Activated CD4-positive, alpha-beta memory T cell treated with anti-CD3 and anti-CD28 coated beads, Interleukin-2, amount 10 ng/mL, durations not matched to agents 7 days and 5 days (primary cell): ENCODE measurements around the gene OR5T1. TPM values are rescaled to one million over a fixed set of nuclear protein-coding genes. Genes with fewer than 3 reads are reported as not detected.

Experiments used
- CTCF ChIA-PET: fragments of 350-600 bp; sonication (Branson Sonifier 250); formaldehyde crosslinking; loops from one replicate; lab custom pipeline; 2021; ENCODE audit warnings: antibody characterized with exemption, inconsistent platforms; lab: Charles Lee
- POLR2A ChIA-PET: fragments of 350-600 bp; sonication (Branson Sonifier 250); formaldehyde crosslinking; loops from one replicate; lab custom pipeline; 2021; ENCODE audit warnings: antibody characterized with exemption; lab: Charles Lee
- DNase-seq: peaks from one replicate; pipeline ENCODE4 v3.0.0-alpha.2; 2020
- H3K27ac Mint-ChIP-seq: one replicate; pipeline ENCODE4 v1.8.0; 2021; ENCODE audit warnings: mild to moderate bottlenecking, mixed read lengths
- H3K27me3 Mint-ChIP-seq: one replicate; pipeline ENCODE4 v1.8.0; 2021; ENCODE audit warnings: mixed read lengths
- H3K36me3 Mint-ChIP-seq: one replicate; pipeline ENCODE4 v1.8.0; 2021; ENCODE audit warnings: low read depth, mixed read lengths
- H3K4me1 Mint-ChIP-seq: one replicate; pipeline ENCODE4 v1.8.0; 2021; ENCODE audit warnings: mixed read lengths
- H3K4me3 Mint-ChIP-seq: one replicate; pipeline ENCODE4 v1.8.0; 2021; ENCODE audit warnings: mild to moderate bottlenecking, mixed read lengths
- H3K9me3 Mint-ChIP-seq: one replicate; pipeline ENCODE4 v1.8.0; 2021; ENCODE audit warnings: mixed read lengths
- total RNA-seq, 2 experiments: library from RNA; stranded (reverse); gene quantifications; one replicate each; pipeline ENCODE4 v1.2.3, GENCODE V29; 2021

Gene OR5T1
- not detected for total RNA-seq

GRCh38 chr11:56273854-56274253 lies at the start of gene OR5T1:
OR5T1 (plus strand) TSS chr11:56274154; CDS start chr11:56275639, 1,485 bp downstream.
- Mint-ChIP-seq H3K4me1 (no peaks in the 10 kb centered on the region), H3K27ac (no peak within 1 kb of the TSS), H3K36me3 (no peaks in the 10 kb centered on the region), H3K4me3 (no peak within 1 kb of the TSS), H3K27me3 (no peaks in the 10 kb centered on the region), H3K9me3 (peaks cover 2% of the 10 kb centered on the region)
- ChIA-PET CTCF (no interaction called here), POLR2A (no interaction called here)
- DNase-seq = no peak

DNA sequence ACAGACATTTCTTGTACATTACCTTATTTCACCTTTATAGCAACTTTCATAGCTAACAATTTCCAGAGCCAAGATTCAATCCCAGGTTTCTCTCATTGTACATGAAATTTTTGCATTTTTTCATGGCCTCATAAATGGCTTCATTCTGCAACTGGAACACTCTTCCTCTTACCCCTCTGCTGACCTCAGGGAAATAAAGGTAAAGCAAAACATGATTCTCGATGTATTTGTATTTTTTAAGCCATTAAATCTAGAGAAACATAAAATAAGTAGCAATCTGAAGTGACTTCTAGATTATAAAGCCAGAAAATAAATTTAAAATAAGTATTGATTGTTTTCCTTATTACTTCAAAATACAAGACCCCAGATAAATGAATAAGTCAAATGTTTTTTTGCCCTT lies 39.8 kb upstream of the OR5T1 start, which contains the start of gene OR5T2:
OR5T2 (minus strand) TSS at position 101 of the 400 bp plus-strand sequence. CDS start 1,193 bp downstream, outside the sequence.
- Mint-ChIP-seq H3K27me3 (no peaks in the 10 kb centered on the region), H3K4me3 (no peak within 1 kb of the TSS)
- POLR2A ChIA-PET = no interaction called here

GRCh38 chr11:56251954-56252353 lies 22.0 kb upstream of the OR5T1 start, which contains the start of gene OR5T3:
OR5T3 (plus strand) TSS chr11:56252254; CDS start chr11:56252254, 0 bp downstream.
- peaks cover 5% of the 10 kb centered on the region for H3K9me3 Mint-ChIP-seq
- no peak for DNase-seq
- H3K4me3 Mint-ChIP-seq = no peak within 1 kb of the TSS
- H3K27me3 Mint-ChIP-seq = no peaks in the 10 kb centered on the region
- ChIA-PET POLR2A (no interaction called here), CTCF (no interaction called here)
- H3K36me3 Mint-ChIP-seq = no peaks in the 10 kb centered on the region
- no peak within 1 kb of the TSS for H3K27ac Mint-ChIP-seq
- no peaks in the 10 kb centered on the region for H3K4me1 Mint-ChIP-seq

More for the DNA sequence above, 39.8 kb upstream of the OR5T1 start, which contains the start of gene OR5T2:
- Mint-ChIP-seq H3K36me3 (no peaks in the 10 kb centered on the region), H3K27ac (no peak within 1 kb of the TSS), H3K9me3 (peaks cover 12% of the 10 kb centered on the region), H3K4me1 (no peaks in the 10 kb centered on the region)
- CTCF ChIA-PET = no interaction called here
- DNase-seq = no peak

- Mint-ChIP-seq H3K4me3 (no peak overlapping the region), H3K4me1 (no peaks in the 10 kb centered on the region), H3K36me3 (no peaks in the 10 kb centered on the region), H3K9me3 (peaks cover 13% of the 10 kb centered on the region), H3K27ac (no peak overlapping the region), H3K27me3 (no peaks in the 10 kb centered on the region)
- ChIA-PET POLR2A (no interaction called here), CTCF (interaction anchor here (0.7 kb wide), 1 partner anchor 142 kb away, joined by 3 read pairs; no protein-coding TSS in a partner anchor)
- DNase-seq = no peak
Measured at GRCh38 chr11:56271092-56271491, 2.9 kb upstream of the OR5T1 start.

DNA sequence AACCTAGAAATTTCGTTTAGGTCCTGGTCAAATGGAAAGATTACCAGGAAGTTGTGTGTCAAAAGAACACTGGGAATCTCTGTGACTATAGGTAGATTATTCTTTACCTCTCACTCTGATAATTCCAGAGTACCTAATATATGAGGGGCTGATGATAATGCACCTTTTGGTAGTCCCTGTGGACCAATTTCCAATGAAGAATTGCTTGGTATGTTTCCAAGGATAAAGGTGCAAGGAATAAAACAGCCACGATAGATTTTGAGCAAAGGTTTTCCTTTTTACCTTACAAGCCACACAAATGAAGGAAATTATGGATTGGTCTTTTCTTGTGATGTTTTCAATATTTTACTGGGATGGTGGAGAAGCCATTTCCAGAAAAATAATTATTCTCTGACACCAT lies 18.2 kb downstream of the OR5T1 start, which contains the start of gene OR8H1:
OR8H1 (minus strand) TSS at position 101 of the 400 bp plus-strand sequence. CDS start 1,192 bp downstream, outside the sequence.
- Mint-ChIP-seq H3K4me1 (no peaks in the 10 kb centered on the region), H3K36me3 (no peaks in the 10 kb centered on the region), H3K27ac (no peak within 1 kb of the TSS), H3K9me3 (peaks cover 16% of the 10 kb centered on the region), H3K4me3 (no peak within 1 kb of the TSS), H3K27me3 (no peaks in the 10 kb centered on the region)
- DNase-seq = no peak
- ChIA-PET POLR2A (no interaction called here), CTCF (no interaction called here)

- H3K27me3 Mint-ChIP-seq = no peaks in the 10 kb centered on the region
- no peaks in the 10 kb centered on the region for H3K4me1 Mint-ChIP-seq
- peaks cover 9% of the 10 kb centered on the region for H3K9me3 Mint-ChIP-seq
- H3K4me3 Mint-ChIP-seq = no peak overlapping the region
- POLR2A ChIA-PET = no interaction called here
- H3K27ac Mint-ChIP-seq = no peak overlapping the region
- CTCF ChIA-PET = no interaction called here
- H3K36me3 Mint-ChIP-seq = no peaks in the 10 kb centered on the region
- no peak for DNase-seq
Measured at GRCh38 chr11:56296898-56297297, 22.9 kb downstream of the OR5T1 start.

DNA sequence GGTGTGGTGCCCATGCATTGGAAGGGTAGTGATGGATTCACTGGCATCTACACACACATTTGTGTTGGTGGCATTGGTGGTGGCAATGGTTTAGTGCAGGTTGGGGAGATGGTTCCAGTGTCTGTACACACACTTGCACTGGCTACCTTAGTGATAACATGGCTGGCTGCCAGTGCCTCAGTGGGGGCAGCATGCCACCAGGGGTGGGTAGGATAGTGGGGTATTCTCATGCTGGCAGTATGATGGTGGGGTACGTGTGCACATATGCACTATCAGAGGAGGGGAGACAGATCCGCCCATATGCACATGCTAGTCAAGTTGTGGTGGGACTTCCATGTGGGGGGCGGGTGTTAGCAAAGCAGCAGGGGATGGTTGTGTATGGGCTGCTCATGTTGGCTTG lies 33.9 kb downstream of the OR5T1 start:
- Mint-ChIP-seq H3K27me3 (no peaks in the 10 kb centered on the region), H3K9me3 (peaks cover 39% of the 10 kb centered on the region), H3K36me3 (no peaks in the 10 kb centered on the region), H3K4me1 (no peaks in the 10 kb centered on the region), H3K27ac (no peak overlapping the region), H3K4me3 (no peak overlapping the region)
- DNase-seq = no peak
- CTCF ChIA-PET = no interaction called here
- POLR2A ChIA-PET = no interaction called here

GRCh38 chr11:56314844-56315243 lies 40.9 kb downstream of the OR5T1 start, which contains the start of gene OR8K3:
OR8K3 (plus strand) TSS chr11:56315144; CDS start chr11:56318307, 3,163 bp downstream.
- H3K4me1 Mint-ChIP-seq = no peaks in the 10 kb centered on the region
- DNase-seq = no peak
- ChIA-PET POLR2A (no interaction called here), CTCF (no interaction called here)
- no peak within 1 kb of the TSS for H3K27ac Mint-ChIP-seq
- H3K9me3 Mint-ChIP-seq = peaks cover 6% of the 10 kb centered on the region
- H3K36me3 Mint-ChIP-seq = no peaks in the 10 kb centered on the region
- no peak within 1 kb of the TSS for H3K4me3 Mint-ChIP-seq
- no peaks in the 10 kb centered on the region for H3K27me3 Mint-ChIP-seq

Other genes with a start within 250 kb of the OR5T1 start
- gene OR5AS1, start 246.5 kb upstream of the OR5T1 start, total RNA-seq = not detected
- gene OR8I2, start 180.8 kb upstream of the OR5T1 start, total RNA-seq = not detected
- not detected for gene OR8H2, start 170.5 kb upstream of the OR5T1 start, total RNA-seq
- not detected for gene OR8H3, start 151.8 kb upstream of the OR5T1 start, total RNA-seq
- not detected for gene OR8J3, start 134.0 kb upstream of the OR5T1 start, total RNA-seq
- gene OR8K5, start 113.8 kb upstream of the OR5T1 start, total RNA-seq = not detected
- gene OR5J2, start 97.5 kb upstream of the OR5T1 start, total RNA-seq = not detected
- not detected for gene OR5T2, start 39.9 kb upstream of the OR5T1 start, total RNA-seq
- gene OR5T3, start 21.9 kb upstream of the OR5T1 start, total RNA-seq = not detected
- gene OR8H1, start 18.1 kb downstream of the OR5T1 start, total RNA-seq = not detected
- not detected for gene OR8K3, start 41.0 kb downstream of the OR5T1 start, total RNA-seq
- gene OR8K1, start 71.9 kb downstream of the OR5T1 start, total RNA-seq = not detected
- gene OR8J1, start 80.1 kb downstream of the OR5T1 start, total RNA-seq = not detected
- not detected for gene OR8U1, start 101.5 kb downstream of the OR5T1 start, total RNA-seq
- gene OR5AL1, start 138.5 kb downstream of the OR5T1 start, total RNA-seq = not detected
- gene OR5M3, start 199.2 kb downstream of the OR5T1 start, total RNA-seq = not detected
- not detected for gene OR5M8, start 217.2 kb downstream of the OR5T1 start, total RNA-seq